Activated T-helper 9 cell treated with anti-CD3 and anti-CD28 coated beads, Interleukin-2, amount 50 U/mL, for 16 hours (primary cell): ENCODE data around the gene C1orf159.
"Not testable (repeated sequence)": the region's sequence is repeated elsewhere in the genome, so short reads cannot be mapped to it uniquely, and the experiment has no call there.

Source experiments
- DNase-seq: peaks from one replicate; pipeline ENCODE4 v3.0.0-alpha.2; 2020; ENCODE audit warnings: low read depth

C1orf159 gene

DNA sequence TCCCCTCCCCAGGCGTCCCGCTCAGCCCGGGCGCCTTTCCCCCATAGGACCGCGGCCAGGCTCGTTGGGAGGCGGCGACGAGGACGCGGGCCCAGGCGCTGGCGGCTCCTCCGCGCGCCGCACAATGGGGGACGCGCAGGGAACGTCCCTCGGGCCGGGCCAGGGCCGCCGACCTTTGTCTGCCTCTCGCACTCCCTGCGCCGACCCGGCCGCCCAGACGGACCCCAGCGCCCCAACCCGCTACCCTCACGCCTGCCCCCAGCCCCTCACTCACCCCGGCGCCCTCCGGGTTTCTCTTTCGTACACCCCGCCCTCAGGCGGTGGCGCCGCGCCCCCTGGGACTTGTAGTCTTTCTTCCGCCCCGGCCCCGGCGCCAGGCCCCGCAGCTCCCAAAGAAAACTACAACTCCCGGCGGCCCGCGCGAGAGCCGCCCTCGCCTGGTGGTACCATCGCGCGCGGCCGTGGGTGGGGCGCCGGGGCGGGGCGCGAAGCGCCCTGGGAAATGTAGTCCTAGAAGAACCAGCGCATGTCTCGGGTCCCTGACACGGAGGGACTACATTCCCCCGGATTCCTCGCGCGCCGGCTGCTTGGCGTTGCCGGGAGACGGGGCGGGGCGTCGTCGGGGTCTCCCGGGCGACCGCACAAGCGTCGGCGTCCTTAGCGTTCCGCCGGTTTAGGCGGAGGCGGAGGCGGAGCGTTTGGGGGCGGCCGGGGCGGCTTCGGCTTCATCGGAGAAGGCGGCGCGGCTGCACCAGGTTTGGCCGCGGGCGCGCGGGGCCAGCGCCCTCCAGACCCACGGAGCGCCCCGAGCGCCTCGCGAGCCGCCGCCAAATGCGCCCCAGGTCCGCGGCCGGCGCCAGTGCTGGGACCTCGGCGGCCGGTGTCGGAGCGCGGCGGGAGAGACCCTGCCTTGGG, at the start of gene C1orf159:
C1orf159 (minus strand) TSS at position 304 of the 915 bp plus-strand sequence. CDS start 24,546 bp downstream, outside the sequence.
- peak; percentile 99 for DNase-seq

DNA sequence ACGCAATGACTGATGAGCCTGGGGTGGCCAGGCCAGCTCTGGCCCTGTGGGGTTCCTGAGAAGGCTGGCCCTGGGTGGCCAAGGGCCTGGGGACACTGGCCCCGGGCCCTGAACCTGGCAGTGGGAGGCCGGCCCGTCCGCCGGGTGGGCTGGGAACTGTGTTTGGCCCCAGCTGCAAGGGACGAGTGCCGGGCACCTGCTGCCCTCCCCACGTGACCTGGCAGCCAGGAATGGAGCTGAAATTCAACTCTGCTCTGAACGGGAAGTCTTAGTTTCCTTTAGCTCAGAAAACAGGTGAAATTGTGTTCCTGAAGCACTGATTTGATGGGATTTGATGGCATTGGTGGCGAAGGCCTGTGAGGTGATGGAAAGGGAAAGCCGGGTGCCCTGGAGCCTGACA, 49.6 kb upstream of the C1orf159 start:
- DNase-seq: no peak

DNA sequence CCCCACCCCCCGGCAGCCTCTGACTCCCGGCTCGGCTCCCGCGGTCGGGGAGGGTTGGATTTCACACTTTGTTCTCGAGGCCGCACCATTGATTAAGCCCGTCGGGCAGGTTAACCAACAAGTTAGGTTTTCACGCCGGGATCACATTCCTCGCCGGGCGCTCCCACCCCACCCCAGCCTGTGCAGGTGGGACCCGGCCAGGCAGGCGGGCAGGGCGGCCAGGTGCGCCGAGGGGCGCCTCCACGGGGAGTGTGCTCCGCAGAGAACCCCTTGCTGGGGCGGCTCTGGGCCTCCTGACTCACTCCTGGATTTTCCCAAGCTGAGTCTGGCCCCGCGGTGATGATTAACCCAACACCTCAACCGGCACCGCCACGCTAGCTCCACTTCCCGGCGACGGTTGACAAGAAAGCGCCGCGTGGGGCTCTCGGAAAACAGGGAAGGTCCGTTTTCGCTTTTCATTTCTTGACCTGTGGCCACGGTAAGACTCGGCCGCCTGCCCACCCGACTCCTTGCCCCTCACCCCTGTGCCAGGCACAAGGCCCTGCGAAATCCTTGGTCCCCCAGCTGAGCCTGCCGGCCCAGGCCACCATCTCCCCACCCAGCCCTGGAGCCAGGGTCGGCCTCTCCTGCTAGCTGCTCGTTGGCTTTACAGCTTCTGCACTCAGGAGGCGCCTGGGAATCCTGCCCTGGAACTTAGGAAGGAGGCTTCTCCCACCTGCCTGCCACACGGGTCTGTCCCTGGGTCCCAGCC, 49.0 kb upstream of the C1orf159 start:
- DNase-seq: no peak

DNA sequence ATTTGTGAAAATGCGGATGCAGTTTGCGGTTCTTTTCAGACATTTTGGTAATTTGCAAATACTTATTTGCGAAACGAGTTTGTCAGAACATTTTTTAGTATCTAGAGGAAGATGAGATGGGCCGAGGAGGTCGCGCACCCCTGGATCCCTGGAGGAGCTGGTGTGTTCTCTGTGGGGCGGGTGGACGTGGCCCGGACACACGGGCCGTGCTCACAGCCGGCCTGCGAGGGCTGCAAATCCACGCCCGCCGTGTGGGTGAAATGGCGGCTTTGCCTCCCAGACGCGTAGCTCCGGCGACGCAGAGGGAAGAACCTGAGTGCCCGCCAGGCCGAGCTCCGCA, 48.4 kb upstream of the C1orf159 start:
- DNase-seq: no peak

DNA sequence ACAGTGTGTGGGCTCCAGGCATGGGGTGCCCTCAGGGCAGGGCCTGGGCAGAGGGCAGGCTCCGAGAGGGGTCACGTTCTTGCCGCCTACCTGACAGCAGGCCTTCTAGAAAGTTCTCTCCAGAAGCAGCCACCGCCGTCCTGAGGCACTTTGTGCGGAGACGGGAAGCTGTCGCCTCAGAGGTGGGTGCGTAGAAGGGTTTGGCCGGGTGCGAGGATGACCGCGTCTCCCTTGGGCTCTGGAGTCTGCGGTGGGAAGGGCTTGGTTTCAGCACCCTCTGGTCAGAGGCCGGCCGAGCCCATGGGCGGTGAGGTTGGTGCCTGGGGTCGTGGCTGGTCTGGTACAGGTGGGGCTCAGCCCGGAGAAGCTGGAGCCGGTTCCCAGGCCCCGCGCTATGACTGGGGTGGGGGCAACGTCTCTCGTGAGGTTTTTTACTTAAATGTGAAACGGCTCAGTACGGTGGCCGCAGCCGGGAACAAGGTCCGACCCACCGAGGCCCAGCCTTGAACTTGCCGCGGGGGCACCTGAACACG, 47.7 kb upstream of the C1orf159 start:
- DNase-seq: no peak

DNA sequence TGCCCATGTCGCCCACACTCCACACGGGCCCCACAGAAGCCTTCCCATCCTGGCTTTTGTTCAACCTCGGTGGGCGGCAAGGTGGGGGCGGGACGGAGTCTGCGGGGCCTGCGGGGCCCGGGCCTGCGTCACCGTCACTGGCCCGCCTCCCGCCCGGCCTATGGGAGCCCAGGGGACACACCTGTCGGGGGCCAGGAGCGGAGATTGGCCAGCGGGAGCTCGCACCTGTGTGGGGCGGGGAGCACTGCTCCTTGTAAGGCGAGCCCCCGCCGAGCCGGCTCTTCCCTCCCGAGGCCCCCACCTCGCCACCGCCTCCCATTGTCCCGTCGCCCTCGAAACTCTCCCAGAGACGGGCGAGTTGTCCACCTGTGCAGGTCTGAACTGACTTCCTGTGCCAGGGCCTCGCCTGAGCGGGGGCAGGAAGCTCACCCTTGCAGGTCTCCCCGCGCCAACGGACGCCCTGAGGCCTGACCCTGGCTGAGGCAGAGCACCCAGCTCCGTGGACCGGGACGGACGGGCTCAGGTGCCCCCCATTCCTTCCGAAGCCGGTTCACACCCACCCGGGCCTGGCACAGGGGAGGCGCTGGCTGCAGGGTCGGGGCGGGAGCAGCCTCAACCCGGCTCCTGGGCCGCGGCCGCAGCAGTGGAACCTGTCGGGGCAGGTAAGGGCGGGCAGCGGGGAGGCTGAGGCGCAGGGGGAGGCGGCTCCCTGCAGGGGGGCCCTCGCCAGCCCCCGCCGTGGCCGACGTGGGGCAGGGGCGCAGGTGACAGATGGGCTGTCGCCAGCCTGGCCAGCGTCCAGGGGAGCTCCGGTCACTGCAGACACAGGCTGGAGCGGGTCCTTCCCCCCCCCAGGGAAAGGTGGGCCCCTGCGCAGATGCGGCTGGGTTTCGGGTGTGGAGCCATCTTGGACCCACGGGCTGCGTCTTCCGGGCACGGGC, 47.0 kb upstream of the C1orf159 start:
- no peak for DNase-seq

DNA sequence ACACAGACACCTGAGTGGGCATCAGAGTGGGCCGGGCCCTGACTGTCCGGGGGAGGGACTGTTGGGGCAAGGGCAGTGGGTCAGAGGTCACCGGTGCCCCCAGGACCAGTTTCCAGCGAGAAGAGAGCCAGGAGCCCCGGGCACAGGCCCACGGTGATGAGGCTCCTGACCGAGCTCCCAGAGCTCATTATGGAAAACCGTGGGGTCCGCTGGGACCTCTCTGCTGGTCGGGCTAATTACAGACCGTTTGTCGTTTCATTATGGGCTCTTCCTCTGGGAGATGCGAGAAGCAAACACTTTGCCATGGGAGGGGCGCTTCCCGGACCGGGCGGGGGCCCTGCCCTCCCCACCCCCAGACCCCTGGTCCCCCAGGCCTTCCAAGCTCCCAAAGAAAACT, 45.8 kb upstream of the C1orf159 start:
- DNase-seq: no peak

DNA sequence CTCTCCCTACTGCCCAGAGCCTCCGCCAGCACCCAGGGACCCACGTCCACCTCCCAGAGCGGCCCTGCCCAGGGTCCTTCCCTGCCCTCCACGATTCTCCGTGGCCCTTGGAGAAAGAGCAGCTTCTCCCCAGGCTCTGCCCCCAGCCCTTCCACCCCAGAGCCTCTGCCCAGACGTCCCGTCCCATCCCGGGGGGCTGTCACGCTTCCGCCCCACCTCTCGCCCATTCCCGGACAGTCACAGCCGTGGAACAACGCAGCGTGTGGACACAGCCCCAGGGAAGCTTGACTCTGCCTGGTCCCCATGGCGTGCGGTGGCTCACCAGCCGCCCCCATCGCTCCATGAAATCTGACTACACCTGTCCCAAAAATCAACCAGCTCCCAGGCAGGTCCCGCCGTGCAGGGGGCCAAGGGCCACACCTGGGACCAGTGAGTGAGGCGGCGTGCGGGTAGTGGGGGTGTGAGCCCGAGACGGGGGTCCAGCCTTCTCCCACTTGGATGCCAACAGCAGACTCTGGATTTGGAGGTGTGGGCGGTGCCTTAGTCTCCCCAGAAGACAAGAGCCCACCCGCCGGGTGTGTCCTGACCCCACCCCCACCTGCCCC, 45.3 kb upstream of the C1orf159 start:
- no peak for DNase-seq

DNA sequence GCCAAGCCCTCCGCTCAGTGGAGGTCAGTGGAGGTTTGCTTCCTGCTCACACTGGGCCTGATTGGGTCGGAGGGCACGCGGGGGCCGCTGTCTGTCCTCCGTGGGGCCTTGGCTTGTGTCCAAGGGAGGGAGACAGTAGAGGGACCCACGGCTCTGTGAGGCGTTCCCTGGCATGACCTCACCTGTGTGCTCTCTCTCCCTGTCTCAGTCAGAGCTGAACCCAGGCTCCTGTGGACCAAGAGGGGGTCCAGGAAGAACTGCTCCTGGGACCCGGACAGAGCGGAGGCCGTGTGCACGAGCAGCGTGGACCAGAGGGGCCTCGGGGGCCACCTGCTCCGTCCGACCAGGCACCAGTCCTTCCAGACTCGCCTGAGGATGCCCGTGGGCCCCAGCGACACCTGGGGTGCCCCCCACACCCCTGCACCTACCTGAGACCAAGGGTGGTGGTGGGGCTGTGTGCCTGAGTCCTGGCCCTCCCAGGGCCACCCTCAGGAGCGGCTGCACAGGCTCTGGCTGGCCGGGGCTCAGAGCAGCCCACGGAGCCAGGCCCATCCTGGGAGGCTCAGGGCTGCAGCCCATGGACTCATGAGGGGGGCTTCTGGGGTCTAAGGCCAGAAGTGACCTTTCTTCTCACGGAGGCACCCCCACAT, 44.5 kb upstream of the C1orf159 start:
- no peak for DNase-seq

DNA sequence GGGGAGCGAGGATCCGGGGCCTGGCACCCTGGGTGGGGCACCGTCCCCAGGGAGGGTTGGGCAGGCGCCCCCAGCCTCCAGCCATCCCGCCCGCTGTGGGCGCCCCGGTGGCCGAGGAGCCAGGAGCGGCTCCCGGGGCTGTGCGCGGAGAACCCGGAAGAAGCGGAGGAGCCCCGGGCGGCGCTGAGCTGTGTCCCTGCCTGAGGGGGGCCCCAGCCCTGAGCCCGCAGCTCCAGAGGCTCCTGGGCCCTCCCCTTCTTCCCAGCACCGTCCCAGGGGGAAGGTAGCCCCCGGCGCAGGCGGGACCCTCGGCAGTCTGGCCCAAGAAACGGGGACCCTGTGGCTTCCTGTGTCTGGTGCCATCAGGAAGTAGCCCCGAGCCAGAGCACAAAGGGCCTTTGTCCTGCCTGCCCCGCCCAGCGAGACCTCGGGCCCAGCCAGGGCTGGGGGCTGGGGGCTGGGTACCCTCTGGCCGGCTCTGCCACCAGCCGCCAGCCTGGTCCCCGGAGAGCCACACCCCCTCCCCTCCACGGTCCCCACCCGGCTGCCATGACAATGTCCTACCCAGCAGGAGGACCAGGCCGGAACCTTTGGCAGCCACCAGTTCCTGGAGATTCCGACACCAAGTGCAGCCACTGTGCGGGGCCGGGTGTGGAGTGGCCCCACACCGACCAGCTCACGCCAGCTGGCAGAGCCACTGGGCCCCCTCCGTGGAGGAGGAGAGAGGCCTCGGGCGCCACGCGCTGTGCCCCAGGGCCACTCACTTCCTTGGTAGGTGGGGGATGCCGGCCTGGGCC, 42.2 kb upstream of the C1orf159 start:
- DNase-seq: no peak

DNA sequence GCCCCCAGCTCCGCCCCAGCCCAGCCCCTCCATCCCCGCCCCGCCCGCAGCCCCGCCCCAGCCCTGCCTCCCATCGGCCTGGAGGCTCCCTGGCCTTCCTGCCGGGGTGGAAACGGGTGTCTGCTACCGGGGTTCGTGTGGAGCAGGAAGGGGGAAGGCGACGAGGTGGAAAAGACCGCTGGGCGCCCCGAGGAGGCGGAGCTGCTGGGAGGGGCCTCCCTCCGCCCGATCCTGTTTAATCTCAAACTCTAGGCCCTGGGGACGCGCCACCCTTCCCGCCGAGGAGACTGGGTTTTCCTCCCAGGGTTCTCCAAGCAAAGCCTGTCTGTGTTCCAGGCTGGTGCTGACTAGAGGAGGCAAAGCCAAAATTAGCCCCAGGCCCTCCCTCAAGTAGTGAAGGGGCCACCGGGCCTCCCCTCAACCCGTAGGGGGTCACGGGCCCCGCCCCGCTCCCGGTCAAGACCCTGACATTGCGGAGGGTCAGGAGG, 41.6 kb upstream of the C1orf159 start:
- peak; percentile 39 for DNase-seq

DNA sequence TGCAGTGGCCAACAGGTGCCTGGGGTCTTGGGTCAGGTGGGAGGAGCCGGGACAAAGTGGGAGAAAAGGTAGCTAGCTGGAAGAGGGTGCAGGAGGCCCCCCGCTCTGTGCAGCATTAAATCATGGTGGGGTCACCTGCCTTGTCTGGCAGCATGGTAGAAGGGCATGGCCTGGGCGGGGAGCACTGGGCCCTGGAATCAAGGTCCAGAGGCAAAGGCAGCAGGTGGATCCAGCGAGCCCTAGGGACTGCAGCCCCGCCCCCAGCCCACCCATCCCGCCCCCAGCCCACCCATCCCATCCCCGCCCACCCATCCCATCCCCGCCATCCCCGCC, 41.1 kb upstream of the C1orf159 start:
- no peak for DNase-seq

DNA sequence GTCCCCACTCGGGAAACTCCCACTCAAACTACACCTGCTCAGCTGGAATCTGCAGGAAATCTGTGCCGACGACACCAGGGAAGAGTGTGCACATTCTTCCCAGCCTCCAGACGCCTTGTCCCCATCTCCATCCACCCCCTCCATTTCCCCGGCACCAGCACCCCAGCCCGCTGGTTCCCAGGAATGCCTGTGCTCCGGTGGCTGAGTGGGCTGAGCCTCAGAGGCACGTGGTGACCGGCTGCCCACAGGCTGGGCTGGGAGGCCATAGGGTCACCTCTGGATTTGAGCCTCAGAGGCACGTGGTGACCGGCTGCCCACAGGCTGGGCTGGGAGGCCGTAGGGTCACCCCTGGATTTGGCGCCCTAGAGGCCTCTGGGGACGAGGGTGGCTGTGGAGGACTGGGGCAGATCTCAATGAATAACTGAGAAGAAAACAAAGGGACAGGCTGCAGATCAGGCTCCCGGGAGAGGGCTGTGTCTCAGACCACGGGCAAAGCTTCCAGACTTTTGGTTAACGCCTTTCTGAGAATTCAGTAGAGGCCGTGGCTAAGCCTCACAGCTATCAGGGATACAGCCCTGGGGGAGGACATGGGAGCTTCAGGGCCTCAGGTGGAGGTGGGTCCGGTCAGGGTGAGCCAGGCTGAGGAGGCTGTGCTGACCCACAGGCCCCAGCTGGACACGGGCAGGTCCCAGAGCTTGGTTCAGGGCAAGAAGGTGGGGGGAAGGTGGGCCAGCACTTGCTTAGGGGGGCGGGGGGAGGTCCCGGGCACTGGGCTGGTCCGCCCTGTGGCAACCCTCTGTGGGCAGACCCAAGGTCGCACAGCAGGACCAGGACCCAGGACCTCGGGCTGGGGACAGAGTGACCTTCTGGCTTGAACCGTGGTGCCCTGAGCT, 40.5 kb upstream of the C1orf159 start:
- DNase-seq: no peak

DNA sequence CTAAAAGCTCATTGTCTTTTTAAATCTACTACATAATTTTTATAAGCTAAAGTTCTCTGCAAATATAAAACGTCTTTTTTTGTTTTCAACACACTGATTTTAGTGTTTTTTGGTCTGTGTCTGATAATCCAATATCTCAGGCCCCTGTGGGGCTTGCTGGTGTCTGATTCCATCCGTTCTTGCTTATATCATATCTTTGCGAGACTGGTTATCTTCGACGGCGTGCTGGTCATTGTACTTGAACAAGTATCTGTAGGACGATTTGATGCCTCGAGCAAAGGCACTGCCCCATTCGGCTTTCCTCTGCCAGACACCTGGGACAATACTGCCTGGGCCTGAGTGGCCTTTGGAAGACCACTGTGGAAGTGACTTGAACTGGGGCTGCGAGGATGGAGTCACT, 39.4 kb upstream of the C1orf159 start:
- DNase-seq: no peak

DNA sequence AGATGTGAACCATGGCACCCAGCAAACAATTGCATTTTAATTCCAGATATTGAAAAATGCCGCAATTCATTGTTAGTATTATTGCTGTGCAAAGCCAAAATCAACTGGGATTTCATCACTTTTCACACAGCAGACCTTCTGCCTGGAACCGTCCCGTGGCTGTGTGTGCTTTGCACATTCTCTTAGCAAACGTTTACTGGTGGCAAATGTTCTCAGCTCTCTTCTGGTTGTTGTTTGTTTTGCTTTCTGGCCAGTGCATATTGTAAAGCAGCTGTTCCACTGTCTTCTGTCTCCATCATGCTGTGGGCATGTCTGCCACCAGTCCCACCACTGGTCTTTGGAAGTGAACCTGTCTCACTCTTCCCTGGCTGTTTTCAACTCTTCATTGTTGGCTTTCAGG, 38.0 kb upstream of the C1orf159 start:
- no peak for DNase-seq

DNA sequence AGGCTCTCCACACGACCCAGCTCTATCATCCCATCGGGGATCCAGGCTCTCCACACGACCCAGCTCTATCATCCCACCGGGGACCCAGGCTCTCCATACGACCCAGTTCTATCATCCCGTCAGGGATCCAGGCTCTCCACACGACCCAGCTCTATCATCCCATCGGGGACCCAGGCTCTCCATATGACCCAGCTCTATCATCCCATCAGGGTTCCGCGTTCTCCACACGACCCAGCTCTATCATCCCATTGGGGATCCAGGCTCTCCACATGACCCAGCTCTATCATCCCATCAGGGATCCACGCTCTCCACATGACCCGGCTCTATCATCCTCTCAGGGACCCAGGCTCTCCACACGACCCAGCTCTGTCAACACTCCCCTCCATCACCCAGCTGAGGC, 37.3 kb upstream of the C1orf159 start:
- DNase-seq: not testable (repeated sequence)

DNA sequence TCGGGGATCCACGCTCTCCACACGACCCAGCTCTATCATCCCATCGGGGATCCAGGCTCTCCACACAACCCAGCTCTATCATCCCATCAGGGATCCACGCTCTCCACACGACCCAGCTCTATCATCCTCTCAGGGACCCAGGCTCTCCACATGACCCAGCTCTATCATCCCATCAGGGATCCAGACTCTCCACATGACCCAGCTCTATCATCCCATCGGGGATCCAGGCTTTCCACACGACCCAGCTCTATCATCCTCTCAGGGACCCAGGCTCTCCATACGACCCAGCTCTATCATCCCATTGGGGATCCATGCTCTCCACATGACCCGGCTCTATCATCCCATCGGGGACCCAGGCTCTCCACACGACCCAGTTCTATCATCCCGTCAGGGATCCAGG, 36.5 kb upstream of the C1orf159 start:
- DNase-seq: not testable (repeated sequence)

DNA sequence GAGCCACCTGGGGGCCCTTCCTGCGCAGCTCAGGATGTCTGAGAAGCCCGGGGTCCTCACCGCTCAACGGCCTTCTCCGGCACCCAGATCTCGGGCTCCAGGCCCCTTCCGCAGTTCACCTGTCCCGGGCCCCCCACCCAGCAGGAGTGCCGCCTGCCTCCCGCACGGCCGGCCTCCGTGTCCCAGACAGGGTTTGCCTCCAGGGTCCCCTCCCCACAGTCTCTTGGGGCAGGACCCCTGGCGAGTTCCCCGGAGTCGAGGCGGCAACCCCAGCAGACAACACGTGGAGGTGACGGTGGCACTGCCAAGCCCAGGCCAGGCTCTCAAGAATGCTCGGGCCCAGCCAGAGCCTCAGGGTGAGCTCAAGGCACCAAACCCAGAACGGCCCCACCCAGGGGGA, 35.4 kb upstream of the C1orf159 start:
- no peak for DNase-seq

DNA sequence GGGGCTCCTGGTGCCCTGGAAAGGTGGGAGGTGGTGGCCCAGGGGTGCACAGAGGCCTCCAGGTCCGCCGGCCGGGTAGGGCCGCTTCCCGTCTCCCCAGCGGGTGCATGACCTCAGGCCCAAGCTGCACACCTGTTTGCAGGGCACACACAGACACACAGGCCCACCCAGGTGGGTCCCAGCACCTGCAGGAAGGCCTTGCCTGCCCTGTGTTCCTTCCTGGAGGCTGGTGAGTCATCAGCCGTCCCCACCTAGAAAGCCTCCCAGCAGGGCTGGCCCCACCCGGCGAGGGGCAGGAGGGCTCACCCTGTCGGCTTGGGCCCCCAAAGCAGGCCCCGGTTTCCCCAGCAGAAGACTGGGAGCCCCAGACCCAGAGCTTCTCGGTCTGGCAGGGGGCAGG, 34.2 kb upstream of the C1orf159 start:
- DNase-seq: no peak
